ENCODE measurements around the gene DEFB131A. TPM values are rescaled to one million over a fixed set of nuclear protein-coding genes. Genes with fewer than 3 reads are reported as not detected.
"Not testable (repeated sequence)": the region's sequence is repeated elsewhere in the genome, so short reads cannot be mapped to it uniquely, and the experiment has no call there.

Gene DEFB131A, protein sequence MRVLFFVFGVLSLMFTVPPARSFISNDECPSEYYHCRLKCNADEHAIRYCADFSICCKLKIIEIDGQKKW
- not detected for polyA plus RNA-seq (ENCODE audit: insufficient read length in 4 of 4)

DNA sequence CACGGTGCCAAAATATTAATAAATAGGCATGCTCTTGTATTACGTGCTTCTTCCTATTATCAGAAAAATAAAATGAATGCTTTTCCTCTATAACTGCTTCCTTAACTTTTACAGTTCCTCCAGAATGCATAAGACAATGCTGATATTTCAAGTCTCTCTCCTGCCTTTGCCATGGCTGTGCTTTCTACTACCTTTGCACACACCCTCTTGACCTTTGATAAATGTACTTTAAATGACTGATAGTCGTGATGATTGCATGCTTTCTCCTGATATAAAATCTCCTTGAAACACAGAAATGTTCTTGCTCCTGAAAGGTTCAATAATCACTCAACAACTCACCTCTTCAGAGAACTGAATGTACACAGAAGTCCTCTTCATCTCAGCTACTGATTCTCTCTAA lies at the start of gene DEFB131A:
DEFB131A (plus strand) TSS at position 301 of the 400 bp plus-strand sequence. CDS start 120 bp downstream, outside the sequence.
- not testable (repeated sequence) for DNase-seq (ENCODE audit: low read depth in 4 of 4, low spot score in 3 of 4)

DNA sequence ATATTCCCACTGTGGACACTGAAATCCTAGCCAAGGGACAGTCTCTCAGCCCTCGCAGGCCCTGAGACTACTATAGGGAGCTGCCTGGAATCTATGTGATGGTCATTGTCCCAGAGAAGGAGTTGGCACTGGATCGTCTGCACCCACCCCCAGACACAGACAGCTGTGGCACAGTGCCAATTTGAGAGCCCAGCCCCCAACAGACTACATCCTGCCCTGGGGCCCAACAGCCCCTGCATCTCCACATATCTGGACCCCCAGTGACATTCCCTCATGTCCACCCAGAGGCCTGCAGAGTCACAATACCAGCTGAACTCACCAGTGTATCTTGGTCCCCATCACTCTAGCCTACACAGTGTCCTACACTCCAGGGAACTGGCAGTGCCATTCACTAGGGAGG lies 38.4 kb upstream of the DEFB131A start:
- not testable (repeated sequence) for DNase-seq (ENCODE audit: low read depth in 4 of 4, low spot score in 3 of 4)

DNA sequence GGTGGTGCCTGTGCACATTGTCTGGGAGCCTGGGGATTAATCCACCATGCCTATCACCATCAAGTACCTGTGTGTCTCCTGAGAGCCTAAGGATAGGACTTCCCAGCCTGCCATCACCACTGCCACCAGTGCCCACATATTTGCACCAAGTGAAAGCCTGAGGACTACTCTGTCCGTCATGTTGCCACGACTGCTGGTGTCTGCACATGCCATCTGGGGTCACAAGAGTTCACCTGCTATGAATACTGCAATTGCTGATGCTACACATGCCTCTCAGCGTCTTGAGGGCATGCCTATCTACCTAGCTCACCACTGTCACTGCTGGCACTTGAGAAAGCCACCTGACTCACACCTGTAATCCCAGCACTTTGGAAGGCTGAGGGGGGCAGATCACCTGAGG lies 37.7 kb upstream of the DEFB131A start:
- DNase-seq (ENCODE audit: low read depth in 4 of 4, low spot score in 3 of 4) = not testable (repeated sequence)

DNA sequence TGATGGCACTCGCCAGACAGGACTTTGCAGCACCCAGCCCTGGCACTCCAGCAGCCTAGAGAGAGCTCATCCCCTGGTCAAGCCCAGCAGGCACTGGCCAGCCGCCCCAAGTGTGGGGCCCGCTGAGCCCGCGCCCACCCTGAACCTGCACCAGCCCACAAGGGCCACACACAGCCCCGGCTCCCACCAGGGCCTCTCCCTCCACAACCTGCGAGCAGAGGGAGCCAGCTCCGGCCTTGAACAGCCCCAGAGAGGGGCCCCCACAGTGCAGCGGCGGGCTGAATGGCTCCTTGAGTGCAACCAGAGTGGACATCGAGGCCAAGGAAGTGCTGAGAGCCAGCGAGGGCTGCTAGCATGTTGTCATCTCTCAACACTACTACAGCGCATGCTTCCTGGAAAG lies 34.4 kb upstream of the DEFB131A start:
- no peak for DNase-seq (ENCODE audit: low read depth in 4 of 4, low spot score in 3 of 4)

DNA sequence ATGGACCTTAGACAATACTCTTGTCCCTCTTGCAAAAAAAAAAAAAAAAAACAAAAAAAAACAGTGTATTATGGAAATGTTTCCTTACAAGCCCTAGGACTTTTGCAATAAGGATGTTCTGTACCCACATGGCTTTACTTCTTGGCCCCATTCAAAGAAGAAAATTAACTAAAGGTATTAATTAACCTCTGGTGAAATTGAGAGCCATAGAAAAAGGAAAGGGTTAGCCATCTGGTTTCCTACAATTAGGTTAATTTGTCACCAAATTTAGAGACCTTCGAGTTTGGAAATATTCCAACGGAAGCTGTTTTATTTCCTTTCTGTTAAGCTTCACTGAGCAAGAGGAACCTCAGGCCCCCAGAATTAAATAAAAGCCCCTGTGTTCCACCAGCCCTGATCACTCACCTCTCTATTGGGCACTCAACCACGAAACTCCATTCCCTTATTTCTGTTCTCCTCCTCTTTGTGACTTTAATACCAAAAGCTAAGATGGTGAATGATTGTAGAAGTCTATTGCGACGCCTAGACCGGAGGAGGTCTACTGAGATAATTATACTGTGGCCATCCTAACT lies 22.2 kb upstream of the DEFB131A start:
- DNase-seq (ENCODE audit: low read depth in 4 of 4, low spot score in 3 of 4) = not testable (repeated sequence)

DNA sequence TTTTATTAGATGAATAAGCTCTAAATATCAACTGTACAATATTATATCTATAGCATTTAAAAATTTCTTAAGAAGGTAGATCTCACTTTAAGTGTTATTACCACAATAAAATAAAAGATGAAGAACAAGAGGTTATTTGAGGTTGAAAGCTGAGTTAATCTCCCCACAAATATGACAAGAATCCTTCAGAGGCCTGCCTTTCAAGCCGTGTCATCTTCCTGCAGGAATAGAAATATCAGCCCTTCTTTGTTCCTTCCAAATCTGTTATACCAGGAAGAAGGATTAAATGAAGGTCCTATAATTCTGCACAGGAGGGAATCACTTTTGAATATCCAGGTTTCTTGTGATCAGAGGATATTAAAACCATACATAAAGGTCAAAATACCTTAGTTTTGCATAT lies 18.3 kb upstream of the DEFB131A start:
- DNase-seq (ENCODE audit: low read depth in 4 of 4, low spot score in 3 of 4) = not testable (repeated sequence)

DNA sequence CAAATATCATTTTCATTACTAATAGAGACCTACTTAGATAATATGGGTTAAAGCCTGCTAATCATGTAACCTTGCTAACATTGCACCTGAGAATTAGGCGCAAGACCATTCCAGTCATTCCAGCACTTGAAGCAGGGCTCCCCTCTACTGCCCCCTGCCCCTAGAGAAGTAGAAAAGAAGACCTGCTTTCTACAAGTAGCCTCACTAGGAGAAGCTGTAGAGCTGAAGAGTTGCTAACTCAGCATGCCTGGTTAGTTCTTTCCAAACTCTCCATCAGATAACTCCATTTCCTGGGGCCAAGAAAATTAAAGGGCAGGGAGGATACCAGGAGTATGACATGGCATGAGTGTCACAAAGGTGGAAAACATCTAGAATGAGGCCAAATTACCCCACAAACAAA lies 14.2 kb upstream of the DEFB131A start:
- DNase-seq (ENCODE audit: low read depth in 4 of 4, low spot score in 3 of 4) = not testable (repeated sequence)

DNA sequence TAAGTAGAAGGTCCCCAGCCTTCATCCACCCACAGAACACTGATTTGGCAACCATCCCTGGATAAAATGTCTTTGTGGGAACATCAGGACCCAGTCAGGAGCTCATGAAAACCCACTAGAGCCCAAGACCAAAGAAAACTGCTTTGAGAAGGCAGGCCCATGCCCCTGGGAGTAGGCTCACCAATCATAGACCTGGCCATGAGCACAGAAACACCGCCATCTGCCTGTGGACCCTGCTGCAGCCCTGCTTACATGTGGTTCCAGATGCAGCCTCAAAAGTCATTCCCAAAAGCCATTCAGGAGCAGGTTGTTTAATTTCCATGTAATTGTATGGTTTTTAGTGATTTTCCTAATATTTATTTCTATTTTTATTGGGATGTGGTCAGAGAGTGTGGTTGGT lies 10.9 kb upstream of the DEFB131A start:
- DNase-seq (ENCODE audit: low read depth in 4 of 4, low spot score in 3 of 4) = not testable (repeated sequence)

DNA sequence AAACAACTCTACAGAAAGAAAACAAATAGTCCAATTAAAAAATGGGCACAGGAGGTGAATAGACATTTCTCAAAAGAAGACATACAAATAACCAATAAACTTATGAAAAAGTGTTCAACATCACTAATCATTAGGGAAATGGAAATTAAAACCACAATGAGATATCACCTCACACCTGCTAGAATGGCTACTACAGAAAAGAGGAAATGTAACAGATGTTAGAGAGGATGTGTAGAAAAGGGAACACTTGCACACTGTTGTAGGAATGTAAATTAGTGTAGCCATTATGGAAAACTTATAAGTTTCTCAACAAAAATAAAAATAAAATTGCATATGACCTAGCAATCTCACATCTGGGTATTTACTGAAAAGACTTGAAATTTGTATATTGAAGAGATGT lies 7.5 kb upstream of the DEFB131A start:
- DNase-seq (ENCODE audit: low read depth in 4 of 4, low spot score in 3 of 4) = not testable (repeated sequence)

DNA sequence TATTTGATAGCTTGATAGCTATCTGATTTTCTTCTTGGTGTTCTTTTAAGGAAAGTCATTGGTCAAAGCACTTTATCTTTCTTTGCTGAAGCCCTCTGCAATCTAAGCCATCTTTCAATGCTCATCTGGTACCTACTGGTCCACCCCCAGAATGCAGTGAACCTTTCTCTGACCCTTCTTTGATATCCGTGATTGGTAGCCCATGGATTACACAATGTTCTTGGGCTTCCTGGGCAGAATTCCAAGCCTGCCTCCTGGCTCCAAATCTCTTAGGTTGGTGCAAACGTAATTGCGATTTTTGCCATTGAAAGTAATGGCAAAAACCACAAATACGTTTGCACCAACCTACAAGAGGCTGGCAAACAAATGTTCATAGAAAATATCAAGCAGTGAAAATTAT lies 1.9 kb upstream of the DEFB131A start:
- DNase-seq (ENCODE audit: low read depth in 4 of 4, low spot score in 3 of 4) = not testable (repeated sequence)

DNA sequence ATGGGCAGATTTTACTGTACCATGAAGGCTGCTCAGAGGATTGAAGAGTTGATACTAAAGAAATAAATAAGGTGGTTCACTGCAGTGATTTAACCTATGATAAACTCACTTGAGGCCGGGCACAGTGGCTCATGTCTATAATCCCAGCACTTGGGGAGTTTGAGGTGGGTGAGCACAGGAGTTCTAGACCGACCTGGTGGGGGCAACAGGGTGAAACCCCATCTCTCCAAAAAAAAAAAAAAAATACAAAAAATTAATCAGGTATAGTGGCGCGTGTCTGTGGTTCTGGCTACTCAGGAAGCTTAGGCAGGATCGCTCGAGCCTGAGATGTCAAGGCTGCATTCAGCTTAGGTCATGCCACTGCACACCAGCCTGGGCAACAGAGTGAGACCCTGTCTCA lies 467 bp downstream of the DEFB131A start:
- DNase-seq (ENCODE audit: low read depth in 4 of 4, low spot score in 3 of 4) = not testable (repeated sequence)

DNA sequence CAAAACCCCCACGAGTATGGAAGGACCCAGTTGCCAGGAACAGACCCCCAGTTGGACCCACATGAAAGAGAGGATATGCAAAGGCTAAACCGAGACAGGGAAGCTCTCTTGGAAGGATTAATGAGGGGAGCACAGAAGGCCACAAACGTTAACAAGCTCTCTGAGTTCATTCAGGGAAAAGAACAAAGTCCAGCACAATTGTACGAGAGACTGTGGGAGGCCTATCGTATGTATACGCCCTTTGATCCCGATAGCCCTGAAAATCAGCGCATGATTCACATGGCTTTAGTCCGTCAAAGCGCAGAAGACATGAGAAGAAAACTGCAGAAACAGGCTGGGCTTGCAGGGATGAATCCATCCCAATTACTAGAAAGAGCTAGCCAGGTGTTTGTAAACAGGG lies 8.0 kb downstream of the DEFB131A start:
- not testable (repeated sequence) for DNase-seq (ENCODE audit: low read depth in 4 of 4, low spot score in 3 of 4)

DNA sequence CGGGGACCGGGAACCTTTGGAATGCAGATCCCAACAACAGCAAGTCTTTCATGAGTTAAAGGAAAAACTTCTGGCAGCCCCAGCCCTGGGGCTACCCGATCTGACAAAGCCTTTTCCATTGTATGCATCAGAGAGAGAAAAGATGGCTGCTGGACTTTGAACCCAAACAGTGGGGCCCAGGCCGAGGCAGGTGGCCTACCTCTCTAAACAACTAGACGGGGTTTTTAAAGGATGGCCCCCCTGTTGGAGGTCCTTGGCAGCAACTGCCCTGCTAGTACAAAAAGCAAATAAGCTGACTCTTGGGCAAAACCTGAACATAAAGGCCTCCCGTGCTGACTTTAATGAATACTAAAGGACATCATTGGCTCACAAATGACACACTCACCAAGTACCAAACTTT lies 10.1 kb downstream of the DEFB131A start:
- DNase-seq (ENCODE audit: low read depth in 4 of 4, low spot score in 3 of 4) = not testable (repeated sequence)

DNA sequence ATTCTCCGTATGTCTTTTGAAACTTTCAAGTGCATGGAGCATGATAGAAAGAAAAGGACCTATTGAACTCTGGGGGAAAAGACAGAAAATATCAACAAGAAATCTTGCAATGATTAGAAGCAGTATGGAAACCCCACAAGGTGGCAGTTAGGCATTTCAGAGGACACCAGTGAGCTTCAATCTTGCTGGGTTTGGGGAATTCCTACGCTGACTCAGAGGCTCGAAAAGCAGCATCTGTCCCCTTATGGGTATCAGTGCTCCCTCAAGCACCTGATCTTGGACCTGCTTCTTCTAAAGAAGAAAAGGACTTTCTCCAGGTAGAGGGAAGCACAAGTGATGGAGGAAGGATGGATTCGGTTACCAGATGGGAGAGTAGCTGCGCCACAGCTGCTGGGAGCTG lies 10.8 kb downstream of the DEFB131A start:
- DNase-seq (ENCODE audit: low read depth in 4 of 4, low spot score in 3 of 4) = not testable (repeated sequence)

DNA sequence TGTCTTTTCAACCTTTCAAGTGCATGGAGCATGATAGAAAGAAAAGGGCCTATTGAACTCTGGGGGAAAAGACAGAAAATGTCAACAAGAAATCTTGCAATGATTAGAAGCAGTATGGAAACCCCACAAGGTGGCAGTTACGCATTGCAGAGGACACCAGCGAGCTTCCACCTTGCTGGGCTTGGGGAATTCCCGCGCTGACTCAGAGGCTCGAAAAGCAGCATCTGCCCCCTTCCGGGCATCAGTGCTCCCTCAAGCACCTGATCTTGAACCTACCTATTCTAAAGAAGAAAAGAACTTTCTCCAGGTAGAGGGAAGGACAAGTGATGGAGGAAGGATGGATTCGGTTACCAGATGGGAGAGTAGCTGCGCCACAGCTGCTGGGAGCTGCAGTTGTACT lies 35.3 kb downstream of the DEFB131A start:
- DNase-seq (ENCODE audit: low read depth in 4 of 4, low spot score in 3 of 4) = not testable (repeated sequence)

DNA sequence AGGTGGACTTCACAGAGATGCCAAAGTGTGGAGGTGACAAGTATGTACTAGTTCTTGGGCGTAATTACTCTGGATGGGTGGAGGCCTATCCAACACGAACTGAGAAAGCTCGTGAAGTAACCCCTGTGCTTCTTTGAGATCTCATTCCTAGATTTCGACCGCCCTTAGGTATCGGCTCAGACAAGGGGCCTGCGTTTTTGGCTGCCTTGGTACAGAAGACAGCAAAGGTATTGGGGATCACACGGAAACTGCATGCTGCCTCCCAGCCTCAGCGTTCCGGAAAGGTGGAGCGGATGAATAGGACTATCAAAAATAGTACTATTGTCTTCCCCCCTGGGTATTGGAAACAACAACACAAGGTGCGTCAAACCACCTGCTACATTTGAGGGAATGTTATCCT lies 35.9 kb downstream of the DEFB131A start:
- DNase-seq (ENCODE audit: low read depth in 4 of 4, low spot score in 3 of 4) = not testable (repeated sequence)

DNA sequence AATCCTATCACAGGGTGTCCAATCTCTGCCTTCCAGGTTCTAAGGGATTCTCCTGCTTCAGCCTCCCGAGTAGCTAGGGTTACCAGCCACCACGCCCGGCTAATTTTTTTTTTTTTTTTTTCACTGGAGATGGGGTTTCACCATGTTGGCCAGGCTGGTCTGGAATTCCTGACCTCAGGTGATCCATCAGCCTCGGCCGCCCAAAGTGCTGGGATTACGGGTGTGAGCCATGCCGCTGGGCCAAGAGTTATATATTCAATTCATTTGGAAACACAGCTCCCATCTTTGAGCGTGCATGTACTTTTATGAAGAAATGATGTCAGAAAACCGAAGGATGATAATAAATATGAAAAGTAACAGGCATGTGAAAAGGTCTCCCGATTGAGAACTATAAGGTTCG lies 38.7 kb downstream of the DEFB131A start:
- not testable (repeated sequence) for DNase-seq (ENCODE audit: low read depth in 4 of 4, low spot score in 3 of 4)

DNA sequence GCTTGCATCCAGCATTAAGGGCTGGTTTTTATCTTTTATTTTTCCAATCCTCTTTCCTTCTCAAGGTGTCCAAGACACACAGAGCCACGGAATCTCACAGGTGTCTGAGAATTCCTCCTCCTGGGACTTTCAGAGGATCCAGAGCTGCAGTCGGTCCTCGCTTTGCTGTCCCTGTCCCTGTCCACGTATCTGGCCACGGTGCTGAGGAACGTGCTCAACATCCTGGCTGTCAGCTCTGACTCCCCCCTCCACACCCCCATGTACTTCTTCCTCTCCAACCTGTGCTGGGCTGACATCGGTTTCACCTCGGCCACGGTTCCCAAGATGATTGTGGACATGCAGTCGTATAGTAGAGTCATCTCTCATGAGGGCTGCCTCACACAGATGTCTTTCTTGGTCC lies 39.5 kb downstream of the DEFB131A start:
- DNase-seq (ENCODE audit: low read depth in 4 of 4, low spot score in 3 of 4) = not testable (repeated sequence)

DNA sequence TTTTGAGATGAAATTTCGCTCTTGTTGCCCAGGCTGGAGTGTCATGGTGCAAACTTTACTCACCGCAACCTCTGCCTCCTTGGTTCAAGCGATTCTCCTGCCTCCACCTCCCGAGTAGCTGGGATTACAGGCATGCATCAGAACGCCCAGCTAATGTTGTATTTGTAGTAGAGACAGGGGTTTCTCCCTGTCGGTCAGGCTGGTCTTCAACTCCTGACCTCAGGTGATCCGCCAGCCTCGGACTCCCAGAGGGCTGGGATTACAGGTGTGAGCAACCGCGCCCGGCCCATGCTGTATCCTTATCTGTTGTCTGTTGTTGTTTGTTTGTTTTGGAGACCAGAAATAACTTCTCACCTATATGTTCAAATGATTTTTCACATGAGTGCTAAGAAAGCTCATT lies 42.7 kb downstream of the DEFB131A start:
- DNase-seq (ENCODE audit: low read depth in 4 of 4, low spot score in 3 of 4) = not testable (repeated sequence)

DNA sequence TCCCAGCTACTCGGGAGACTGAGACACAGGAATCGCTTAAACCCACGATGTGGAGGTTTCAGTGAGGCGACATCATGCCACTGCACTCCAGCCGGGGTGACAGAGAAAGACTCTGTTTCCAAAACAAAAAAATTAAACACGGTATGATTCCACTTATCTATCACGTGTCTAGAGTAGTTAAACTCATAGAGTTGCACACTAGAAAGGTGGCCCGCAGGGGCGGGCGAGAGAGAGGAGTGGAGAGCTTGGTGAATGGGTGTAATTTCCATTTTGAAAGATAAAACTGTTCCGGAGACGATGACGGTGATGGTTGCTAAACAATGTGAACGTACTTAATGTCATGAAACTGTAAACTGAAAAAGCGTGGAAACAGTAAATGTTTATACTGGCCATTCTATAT lies 44.6 kb downstream of the DEFB131A start:
- DNase-seq (ENCODE audit: low read depth in 4 of 4, low spot score in 3 of 4) = not testable (repeated sequence)

DNA sequence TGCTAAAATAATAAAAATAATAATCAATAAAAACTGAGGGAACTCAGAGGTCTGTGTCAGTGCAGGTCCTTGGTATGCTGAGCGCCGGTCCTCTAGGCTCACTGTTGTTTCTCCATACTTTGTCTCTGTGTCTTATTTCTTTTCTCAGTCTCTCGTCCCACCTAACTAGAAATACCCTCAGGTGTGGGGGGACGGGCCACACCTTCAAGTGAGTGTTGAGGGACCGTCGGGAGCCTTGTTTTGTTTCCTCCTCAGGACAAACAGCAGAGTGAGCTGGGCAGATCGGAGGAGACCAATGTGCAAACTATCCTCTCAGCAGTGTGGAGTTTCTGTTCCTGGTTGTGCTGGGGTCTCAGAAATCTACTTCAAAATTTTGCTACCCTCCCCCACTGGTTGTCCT lies 46.3 kb downstream of the DEFB131A start:
- DNase-seq (ENCODE audit: low read depth in 4 of 4, low spot score in 3 of 4) = not testable (repeated sequence)

DNA sequence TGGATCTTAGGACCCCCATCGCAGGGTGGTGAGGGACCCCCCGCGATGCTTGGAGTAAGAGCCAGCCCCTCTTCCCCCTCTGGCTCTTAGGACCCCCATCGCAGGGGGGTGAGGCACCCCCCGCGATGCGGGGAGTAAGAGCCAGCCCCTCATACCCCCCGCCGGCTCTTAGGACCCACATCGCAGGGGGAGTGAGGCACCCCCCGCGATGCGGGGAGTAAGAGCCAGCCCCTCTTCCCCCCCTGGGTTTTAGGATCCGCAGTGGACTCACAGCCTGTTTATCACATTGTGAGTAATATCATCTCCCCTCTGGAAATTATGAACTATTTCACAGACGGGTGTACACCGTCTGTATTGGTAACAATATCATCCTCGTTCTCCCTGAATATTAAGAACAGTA lies 46.8 kb downstream of the DEFB131A start:
- DNase-seq (ENCODE audit: low read depth in 4 of 4, low spot score in 3 of 4) = not testable (repeated sequence)

DNA sequence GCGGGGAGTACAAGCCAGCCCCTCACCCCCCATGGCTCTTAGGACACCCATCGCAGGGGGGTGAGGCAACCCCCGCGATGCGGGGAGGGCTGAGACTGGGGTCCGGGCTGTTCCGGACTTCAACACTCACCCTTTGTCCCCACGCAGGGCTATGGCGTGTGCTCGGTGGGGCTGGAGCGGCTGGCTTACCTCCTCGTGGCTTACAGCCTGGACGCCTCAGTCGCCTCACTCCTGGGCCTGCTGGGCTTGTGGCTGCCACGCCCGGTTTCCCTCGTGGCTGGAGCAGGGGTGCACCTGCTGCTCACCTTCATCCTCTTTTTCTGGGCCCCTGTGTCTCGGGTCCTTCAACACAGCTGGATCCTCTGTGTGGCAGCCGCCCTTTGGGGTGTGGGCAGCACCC lies 49.4 kb downstream of the DEFB131A start:
- DNase-seq (ENCODE audit: low read depth in 4 of 4, low spot score in 3 of 4) = not testable (repeated sequence)
